ENCODE measurements around the gene NBAS.

Gene NBAS

GRCh38 chr2:15176604-15177003, 384.5 kb downstream of the NBAS start:
- H3K4me3 ChIP-seq (ENCODE audit: low read length), result peak overlapping the region; percentile 52
- peaks cover 10% of the 10 kb centered on the region for H3K27me3 ChIP-seq (ENCODE audit: low read depth, low read length)
- peaks cover 28% of the 10 kb centered on the region; the same call in 1 of the 2 replicates for H4K20me1 ChIP-seq (ENCODE audit: insufficient read depth, low read length)
- H2AFZ ChIP-seq (ENCODE audit: low read depth, low read length), result no peak overlapping the region
- H3K9me3 ChIP-seq (ENCODE audit: insufficient read depth, low read length), result no peaks in the 10 kb centered on the region
- TF ChIP-seq CTCF (IDR thresholded peaks at IDR 0.05; ENCODE audit: low read depth, low read length), result no peak
- no peak for TF ChIP-seq EZH2phosphoT487 (IDR thresholded peaks at IDR 0.05; ENCODE audit: low read depth)
- H3K4me1 ChIP-seq (ENCODE audit: low read length), result peaks cover 21% of the 10 kb centered on the region
- no peaks in the 10 kb centered on the region for H3K79me2 ChIP-seq (ENCODE audit: low read length)
- H3K36me3 ChIP-seq (replicated peaks; ENCODE audit: low read depth, low read length), result peaks cover 15% of the 10 kb centered on the region
- H3K27ac ChIP-seq (ENCODE audit: low read length), result peak overlapping the region; percentile 31
- H3K9ac ChIP-seq (ENCODE audit: low read length), result no peak overlapping the region
- peak overlapping the region; percentile 85 for H3K4me2 ChIP-seq (ENCODE audit: low read length)

- TF ChIP-seq EZH2phosphoT487 (IDR thresholded peaks at IDR 0.05; ENCODE audit: low read depth), result no peak
- TF ChIP-seq CTCF (IDR thresholded peaks at IDR 0.05; ENCODE audit: low read depth, low read length), result no peak
- Histone ChIP-seq H3K4me3 (ENCODE audit: low read length) (no peak overlapping the region), H3K79me2 (ENCODE audit: low read length) (no peaks in the 10 kb centered on the region), H3K36me3 (replicated peaks; ENCODE audit: low read depth, low read length) (peaks cover 15% of the 10 kb centered on the region), H3K9ac (ENCODE audit: low read length) (no peak overlapping the region), H3K4me2 (ENCODE audit: low read length) (no peak overlapping the region), H3K27ac (ENCODE audit: low read length) (no peak overlapping the region), H3K9me3 (ENCODE audit: insufficient read depth, low read length) (no peaks in the 10 kb centered on the region), H3K4me1 (ENCODE audit: low read length) (peaks cover 21% of the 10 kb centered on the region), H3K27me3 (ENCODE audit: low read depth, low read length) (peaks cover 10% of the 10 kb centered on the region), H4K20me1 (ENCODE audit: insufficient read depth, low read length) (peaks cover 22% of the 10 kb centered on the region; the same call in 1 of the 2 replicates), H2AFZ (ENCODE audit: low read depth, low read length) (no peak overlapping the region)
Measured at GRCh38 chr2:15174567-15174966, 386.6 kb downstream of the NBAS start.

GRCh38 chr2:15173501-15173900, 387.6 kb downstream of the NBAS start:
- Histone ChIP-seq H3K36me3 (replicated peaks; ENCODE audit: low read depth, low read length) (peaks cover 13% of the 10 kb centered on the region), H3K4me3 (ENCODE audit: low read length) (no peak overlapping the region), H3K4me1 (ENCODE audit: low read length) (peaks cover 21% of the 10 kb centered on the region), H3K27ac (ENCODE audit: low read length) (no peak overlapping the region), H3K27me3 (ENCODE audit: low read depth, low read length) (peaks cover 9% of the 10 kb centered on the region), H3K9ac (ENCODE audit: low read length) (no peak overlapping the region), H3K4me2 (ENCODE audit: low read length) (no peak overlapping the region), H3K9me3 (ENCODE audit: insufficient read depth, low read length) (no peaks in the 10 kb centered on the region), H4K20me1 (ENCODE audit: insufficient read depth, low read length) (peaks cover 21% of the 10 kb centered on the region; the same call in 1 of the 2 replicates), H3K79me2 (ENCODE audit: low read length) (no peaks in the 10 kb centered on the region), H2AFZ (ENCODE audit: low read depth, low read length) (no peak overlapping the region)
- TF ChIP-seq CTCF (IDR thresholded peaks at IDR 0.05; ENCODE audit: low read depth, low read length), result no peak
- no peak for TF ChIP-seq EZH2phosphoT487 (IDR thresholded peaks at IDR 0.05; ENCODE audit: low read depth)

GRCh38 chr2:15172825-15173224, 388.3 kb downstream of the NBAS start:
- TF ChIP-seq CTCF (IDR thresholded peaks at IDR 0.05; ENCODE audit: low read depth, low read length) (no peak), EZH2phosphoT487 (IDR thresholded peaks at IDR 0.05; ENCODE audit: low read depth) (no peak)
- Histone ChIP-seq H3K36me3 (replicated peaks; ENCODE audit: low read depth, low read length) (peaks cover 9% of the 10 kb centered on the region), H3K27me3 (ENCODE audit: low read depth, low read length) (peaks cover 5% of the 10 kb centered on the region), H3K27ac (ENCODE audit: low read length) (no peak overlapping the region), H3K4me1 (ENCODE audit: low read length) (peaks cover 20% of the 10 kb centered on the region), H3K4me3 (ENCODE audit: low read length) (no peak overlapping the region), H3K4me2 (ENCODE audit: low read length) (no peak overlapping the region), H3K79me2 (ENCODE audit: low read length) (no peaks in the 10 kb centered on the region), H4K20me1 (ENCODE audit: insufficient read depth, low read length) (peaks cover 18% of the 10 kb centered on the region; the same call in 1 of the 2 replicates), H3K9me3 (ENCODE audit: insufficient read depth, low read length) (no peaks in the 10 kb centered on the region), H2AFZ (ENCODE audit: low read depth, low read length) (no peak overlapping the region), H3K9ac (ENCODE audit: low read length) (no peak overlapping the region)
